H1 (cell line): Measurements from ENCODE around the gene IL24. TPM values are rescaled to one million over a fixed set of nuclear protein-coding genes. Genes with fewer than 3 reads are reported as not detected.

ENCODE experiments used
- ASH2L ChIP-seq: fragments of 200-600, 300-600 bp; sonication (generic); IDR thresholded peaks from one replicate; pipeline ENCODE4 v1.7.1; 2017; ENCODE audit warnings: low read length
- CTBP2 ChIP-seq: IDR thresholded peaks from 2 replicates; pipeline ENCODE4 v1.7.0; 2011; ENCODE audit warnings: borderline replicate concordance, mild to moderate bottlenecking, moderate library complexity, mixed read lengths, low read length; ENCODE audit not compliant: insufficient read depth, insufficient read length
- HDAC6 ChIP-seq: IDR thresholded peaks from one replicate; pipeline ENCODE4 v1.7.1; 2012; ENCODE audit warnings: low read depth, mild to moderate bottlenecking, inconsistent platforms, low read length, moderate library complexity
- SRF ChIP-seq: IDR thresholded peaks from 2 replicates; pipeline ENCODE4 v1.6.1; 2011; ENCODE audit warnings: mild to moderate bottlenecking, low read depth, low read length, moderate library complexity
- TBP ChIP-seq: IDR thresholded peaks from 2 replicates; pipeline ENCODE4 v1.6.1; 2011; ENCODE audit warnings: low read depth, low read length, improper control_type of control experiment
- polyA plus RNA-seq, 7 experiments: library from polyadenylated mRNA; depleted of rRNA in 3 of 7; stranded (reverse) in 5 of 7; unstranded in 2 of 7; fragments of >200 nt in 5 of 7; fragments of 200-250 nt in 2 of 7; gene quantifications; 1 replicate in 5 of 7; 2 replicates in 1 of 7; 4 replicates in 1 of 7; pipeline versions ENCODE4 v1.2.1 to v1.2.3, GENCODE V29; 2011 to 2013; ENCODE audit warnings: missing spikeins in 2 of 7, mixed read lengths in 2 of 7
- total RNA-seq: library from RNA; stranded (reverse); fragmentation: NEBNext Ultra II Directional; extraction: Animal tissue kit (Norgen Biotek cat#: 25700); gene quantifications from 2 replicates; pipeline ENCODE4 v1.2.1, GENCODE V29; 2021

IL24 gene
- total and polyA plus RNA-seq, 2 of the 8 experiments (the other 6 are each of a cell fraction or from before 2014, with no cell fraction given): not detected

GRCh38 chr1:206939131-206939530 lies 41.9 kb downstream of the IL24 start (continued):
- TF ChIP-seq ASH2L (no peak), TBP (no peak), SRF (no peak), CTBP2 (no peak), HDAC6 (no peak)
